ENCODE measurements around the gene IRAG1. TPM values are rescaled to one million over a fixed set of nuclear protein-coding genes. Genes with fewer than 3 reads are reported as not detected.

The IRAG1 gene
- total RNA-seq, 1 donor from 2014 or later = 5.1 TPM

GRCh38 chr11:10699072-10699471 lies 5.5 kb upstream of the IRAG1 start:
- Mint-ChIP-seq H3K9me3 (no peaks in the 10 kb centered on the region), H3K4me3 (no peak overlapping the region), H3K36me3 (peaks cover 3% of the 10 kb centered on the region), H3K27ac (no peak overlapping the region), H3K27me3 (peaks cover 3% of the 10 kb centered on the region), H3K4me1 (ENCODE audit: unreplicated experiment) (no peaks in the 10 kb centered on the region)
- TF ChIP-seq CTCF (conservative IDR thresholded peaks at IDR 0.05) = no peak
- DNase-seq (ENCODE audit: extremely low spot score, unreplicated experiment) = no peak

- Mint-ChIP-seq H3K27me3 (peaks cover 7% of the 10 kb centered on the region), H3K27ac (no peak overlapping the region), H3K4me1 (ENCODE audit: unreplicated experiment) (peaks cover 6% of the 10 kb centered on the region), H3K36me3 (peaks cover 3% of the 10 kb centered on the region), H3K9me3 (no peaks in the 10 kb centered on the region), H3K4me3 (no peak overlapping the region)
- no peak for TF ChIP-seq CTCF (conservative IDR thresholded peaks at IDR 0.05)
- no peak for DNase-seq (ENCODE audit: extremely low spot score, unreplicated experiment)
Measured at GRCh38 chr11:10697323-10697620, 3.7 kb upstream of the IRAG1 start.

GRCh38 chr11:10696468-10697322 lies 3.1 kb upstream of the IRAG1 start:
- Mint-ChIP-seq H3K27me3 (peaks cover 7% of the 10 kb centered on the region), H3K27ac (no peak overlapping the region)
- DNase-seq (ENCODE audit: extremely low spot score, unreplicated experiment) = no peak

GRCh38 chr11:10695833-10696232 lies 2.3 kb upstream of the IRAG1 start:
- H3K27me3 Mint-ChIP-seq = peaks cover 7% of the 10 kb centered on the region
- no peaks in the 10 kb centered on the region for H3K9me3 Mint-ChIP-seq
- no peak overlapping the region for H3K4me3 Mint-ChIP-seq
- no peak overlapping the region for H3K27ac Mint-ChIP-seq
- DNase-seq (ENCODE audit: extremely low spot score, unreplicated experiment) = no peak
- peaks cover 6% of the 10 kb centered on the region for H3K4me1 Mint-ChIP-seq (ENCODE audit: unreplicated experiment)
- peaks cover 2% of the 10 kb centered on the region for H3K36me3 Mint-ChIP-seq
- no peak for TF ChIP-seq CTCF (conservative IDR thresholded peaks at IDR 0.05)

More at GRCh38 chr11:10696468-10697322, 3.1 kb upstream of the IRAG1 start:
- H3K4me1 Mint-ChIP-seq (ENCODE audit: unreplicated experiment) = peaks cover 6% of the 10 kb centered on the region
- H3K4me3 Mint-ChIP-seq = no peak overlapping the region
- peaks cover 3% of the 10 kb centered on the region for H3K36me3 Mint-ChIP-seq
- H3K9me3 Mint-ChIP-seq = no peaks in the 10 kb centered on the region
- no peak for TF ChIP-seq CTCF (conservative IDR thresholded peaks at IDR 0.05)

GRCh38 chr11:10694486-10695239 lies 1.1 kb upstream of the IRAG1 start:
- H3K4me1 Mint-ChIP-seq (ENCODE audit: unreplicated experiment) = peaks cover 6% of the 10 kb centered on the region
- H3K4me3 Mint-ChIP-seq = no peak overlapping the region
- DNase-seq (ENCODE audit: extremely low spot score, unreplicated experiment) = no peak
- H3K36me3 Mint-ChIP-seq = no peaks in the 10 kb centered on the region
- no peak overlapping the region for H3K27ac Mint-ChIP-seq
- H3K27me3 Mint-ChIP-seq = peaks cover 7% of the 10 kb centered on the region
- no peaks in the 10 kb centered on the region for H3K9me3 Mint-ChIP-seq
- no peak for TF ChIP-seq CTCF (conservative IDR thresholded peaks at IDR 0.05)
